Fibroblast of skin of right biceps (primary cell): Measurements from ENCODE around the gene DNTT.

ENCODE experiments used
- DNase-seq: peaks from one replicate; pipeline ENCODE4 v3.0.0-alpha.2; 2013

DNTT gene

DNA sequence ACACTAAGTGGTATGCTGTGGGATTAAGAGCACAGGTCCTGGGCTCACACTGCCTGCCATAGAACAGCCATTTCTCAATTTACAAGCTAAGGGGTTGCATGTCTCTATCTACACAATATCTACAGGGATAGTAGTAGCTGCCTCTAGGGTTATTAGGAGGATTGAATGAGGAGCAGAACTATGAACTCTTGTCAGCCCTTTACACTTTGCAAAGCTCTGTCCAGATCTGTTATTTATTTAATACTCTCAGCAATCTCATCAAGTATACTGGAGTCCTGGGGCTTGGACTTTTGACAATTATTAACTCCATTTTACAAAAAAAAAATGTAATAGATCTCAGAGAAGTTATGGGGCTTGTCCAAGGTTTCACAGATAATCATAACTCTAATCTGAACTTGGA, 47.8 kb downstream of the DNTT start:
- no peak for DNase-seq

DNA sequence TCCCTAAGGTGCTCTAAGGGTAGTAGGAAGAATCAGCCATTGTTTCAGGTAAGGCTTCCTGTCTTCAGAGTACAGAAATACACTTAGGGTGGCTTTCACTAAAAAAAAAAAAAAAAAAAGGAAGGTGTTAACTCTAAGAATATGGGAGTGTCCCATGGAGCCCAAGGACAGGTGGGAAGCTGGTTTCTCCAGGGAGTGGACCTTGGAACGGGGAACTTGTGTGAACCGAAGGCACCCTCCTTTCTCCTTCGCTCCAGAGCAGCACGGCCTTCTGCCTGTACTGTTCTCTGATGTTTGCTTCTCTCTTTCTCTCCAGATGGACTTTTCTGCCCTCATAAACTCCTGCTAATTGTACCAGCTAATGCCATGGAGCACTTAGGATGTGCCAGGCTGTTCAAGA, 48.3 kb downstream of the DNTT start:
- no peak for DNase-seq

- no peak for DNase-seq
Observed at GRCh38 chr10:96357038-96357620, 52.9 kb downstream of the DNTT start.

DNA sequence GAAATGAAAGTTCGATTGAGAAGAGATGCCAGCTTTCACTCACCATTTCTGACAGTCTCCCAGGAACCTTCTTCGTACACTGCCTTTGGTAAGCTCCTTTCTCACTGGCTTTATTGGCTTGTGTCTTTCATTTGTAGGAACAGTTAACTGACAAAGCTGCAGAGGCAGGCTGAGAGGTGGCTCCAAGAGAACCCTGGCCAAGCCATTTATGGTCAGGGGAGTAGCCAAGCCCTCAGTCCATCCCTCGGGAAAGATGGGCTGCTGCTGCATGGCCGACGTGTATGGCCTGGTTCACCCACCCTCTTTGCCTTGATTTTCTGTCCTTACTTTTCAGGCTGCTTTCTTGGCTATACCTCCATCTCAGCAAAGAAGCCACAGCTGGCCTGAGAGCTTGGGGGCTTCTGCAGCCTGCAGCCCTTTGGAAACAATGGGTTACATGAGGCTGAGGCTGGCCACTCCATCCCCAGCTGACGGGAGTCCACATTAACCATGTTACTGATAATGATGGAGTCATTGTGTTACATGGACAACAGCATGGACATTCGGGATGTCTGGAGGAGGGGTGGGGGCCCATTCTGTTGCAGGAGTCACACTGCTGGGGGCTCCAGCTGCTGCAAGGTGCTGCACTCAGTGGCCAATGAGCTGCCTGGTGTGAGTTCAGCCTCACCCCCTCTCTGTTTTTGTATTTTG, 54.8 kb downstream of the DNTT start, which contains the start of gene OPALIN:
Gene OPALIN, minus strand, starts transcription at position 152 of the 690 bp plus-strand sequence. Its CDS starts 106 bp downstream, at position 46.
- no peak for DNase-seq

DNA sequence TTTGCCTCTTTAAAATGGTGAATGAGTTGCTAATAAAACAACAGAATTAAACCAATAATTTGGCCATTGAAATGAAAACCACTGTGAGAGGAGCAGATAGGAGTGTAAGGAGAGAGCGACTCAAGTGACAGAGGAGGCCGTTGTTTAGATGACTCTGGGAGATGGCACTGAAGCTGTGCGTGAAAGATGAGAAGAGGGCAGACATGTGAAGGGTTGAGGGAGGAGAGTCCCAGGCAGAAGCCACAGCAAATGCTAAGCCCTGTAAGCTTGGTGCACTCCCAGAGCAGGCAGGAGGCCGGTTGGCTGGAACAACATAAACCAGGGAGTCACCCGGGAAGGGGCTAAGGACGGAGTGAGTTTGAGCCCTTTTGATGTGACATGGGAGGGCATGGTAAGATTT, 55.4 kb downstream of the DNTT start:
- DNase-seq: no peak

DNA sequence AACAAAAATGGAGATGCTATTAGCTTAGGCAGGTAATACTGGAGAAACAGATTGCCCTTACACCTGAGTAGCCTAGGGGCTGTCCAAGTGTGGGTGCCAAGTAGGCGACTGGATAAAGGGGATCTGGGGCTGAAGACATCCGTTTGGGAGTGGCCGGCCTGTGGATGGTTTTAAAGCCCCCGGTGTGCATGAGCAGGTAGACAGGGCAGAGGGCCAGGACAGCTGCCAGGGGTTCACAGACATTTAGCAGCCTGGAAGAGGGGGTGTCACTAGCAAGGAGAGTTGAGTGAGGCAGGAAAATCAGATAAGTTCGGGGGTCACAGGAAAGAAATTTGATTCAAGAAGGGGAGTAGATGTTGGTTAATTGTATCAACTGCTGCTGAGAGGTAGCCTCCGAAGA, 56.1 kb downstream of the DNTT start:
- no peak for DNase-seq

DNA sequence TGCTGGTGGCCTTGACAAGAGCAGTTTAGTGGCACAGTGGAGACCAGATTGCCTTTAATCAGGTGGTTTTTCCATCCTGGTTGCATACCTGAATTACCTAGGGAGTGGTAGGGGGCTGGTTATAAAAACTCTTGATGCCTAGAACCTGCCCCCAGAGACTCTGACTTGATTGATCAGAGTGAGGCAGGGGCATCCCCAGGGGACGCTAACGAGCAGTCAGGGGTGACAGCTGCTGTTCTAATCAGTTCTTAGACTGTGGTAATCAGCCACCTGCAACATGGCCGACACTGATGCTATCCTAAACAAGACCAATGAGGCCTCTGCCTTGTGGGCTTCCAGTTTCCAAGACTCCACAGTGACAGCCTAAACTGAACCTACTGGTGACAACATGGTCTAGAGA, 56.5 kb downstream of the DNTT start:
- DNase-seq: no peak

DNA sequence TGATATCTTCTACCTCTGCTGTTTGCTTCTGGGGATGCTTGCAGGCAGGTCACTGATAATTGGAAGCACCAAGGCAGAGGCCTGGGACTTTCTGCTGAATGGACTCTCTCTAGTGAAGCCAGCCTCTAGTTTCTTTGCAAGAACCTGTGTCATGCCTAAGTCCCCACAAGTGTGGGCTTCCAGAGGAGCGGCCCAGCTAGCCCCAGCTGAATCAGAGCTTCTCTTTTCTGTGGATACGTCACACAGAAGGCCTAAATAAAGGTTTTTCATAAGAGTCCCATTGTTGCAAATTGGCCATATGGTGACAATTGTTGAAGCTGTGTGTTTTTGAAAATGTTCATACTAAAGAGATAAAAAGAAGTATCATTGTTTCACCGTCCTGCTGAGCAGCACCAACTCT, 61.3 kb downstream of the DNTT start:
- DNase-seq: no peak

GRCh38 chr10:96366508-96366907, 62.3 kb downstream of the DNTT start:
- DNase-seq: peak; percentile 35

DNA sequence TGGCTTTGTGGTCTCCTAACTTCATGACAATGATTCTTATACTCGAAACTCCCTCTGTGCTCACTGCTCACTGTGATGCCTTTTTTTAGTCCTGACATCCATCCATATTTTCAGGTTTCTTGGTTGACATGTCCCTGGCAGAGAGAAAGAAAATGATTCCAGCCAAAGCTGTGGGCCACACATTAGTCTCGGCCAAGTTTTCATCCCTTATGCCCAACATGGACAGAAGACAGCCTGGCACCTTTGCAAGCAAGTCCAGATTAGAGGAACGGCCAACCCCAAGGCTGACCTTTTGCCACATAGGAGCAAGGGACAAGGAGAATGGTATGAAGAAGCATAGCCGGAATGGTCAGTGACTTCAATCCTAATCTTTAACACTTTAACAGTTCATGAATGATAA, 63.2 kb downstream of the DNTT start:
- no peak for DNase-seq

- no peak for DNase-seq
Observed at GRCh38 chr10:96368971-96369370, 64.7 kb downstream of the DNTT start.

GRCh38 chr10:96369890-96370583, 65.8 kb downstream of the DNTT start:
- no peak for DNase-seq

- peak; percentile 38 for DNase-seq
Observed at GRCh38 chr10:96370584-96371157, 66.4 kb downstream of the DNTT start.

DNA sequence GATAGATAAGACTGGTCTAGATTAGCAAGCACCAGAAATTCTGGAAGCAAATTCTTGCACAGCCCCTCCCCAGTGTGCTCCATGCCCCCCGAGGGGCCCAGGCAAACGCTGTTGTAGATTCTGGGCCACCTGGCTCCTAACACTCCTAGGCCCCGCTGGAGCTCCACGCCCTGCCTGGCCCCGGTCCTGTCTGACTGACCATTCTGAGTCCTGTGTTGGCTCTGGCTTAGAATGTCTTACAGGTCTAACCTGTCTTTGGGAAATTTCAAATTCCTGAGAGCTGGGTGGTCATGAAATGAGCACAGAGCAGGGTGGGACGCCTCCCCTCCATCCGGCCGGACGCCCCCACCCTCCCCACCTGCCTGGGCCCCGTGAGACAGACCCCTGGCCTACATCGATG, 67.1 kb downstream of the DNTT start:
- no peak for DNase-seq

DNA sequence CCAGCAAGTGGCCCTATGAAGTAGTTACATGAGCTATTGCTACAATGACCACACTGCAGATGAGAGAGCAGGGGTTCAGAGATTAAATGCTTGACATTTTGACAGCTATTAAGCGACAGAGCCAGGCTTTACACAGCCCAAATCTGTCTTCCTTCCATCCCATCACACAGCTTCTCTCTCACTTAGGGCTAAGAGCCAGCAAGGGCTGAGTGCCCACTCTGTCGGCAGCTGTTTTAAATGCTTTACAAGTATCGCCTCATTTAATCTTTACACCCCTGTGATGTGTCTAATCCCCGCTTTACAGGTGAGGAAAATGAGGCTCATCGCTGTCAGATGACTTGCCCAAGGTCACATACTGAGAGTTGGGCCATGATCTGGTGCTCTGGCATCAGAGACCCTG, 69.8 kb downstream of the DNTT start:
- no peak for DNase-seq

GRCh38 chr10:96374639-96374984, 70.4 kb downstream of the DNTT start:
- DNase-seq: no peak

DNA sequence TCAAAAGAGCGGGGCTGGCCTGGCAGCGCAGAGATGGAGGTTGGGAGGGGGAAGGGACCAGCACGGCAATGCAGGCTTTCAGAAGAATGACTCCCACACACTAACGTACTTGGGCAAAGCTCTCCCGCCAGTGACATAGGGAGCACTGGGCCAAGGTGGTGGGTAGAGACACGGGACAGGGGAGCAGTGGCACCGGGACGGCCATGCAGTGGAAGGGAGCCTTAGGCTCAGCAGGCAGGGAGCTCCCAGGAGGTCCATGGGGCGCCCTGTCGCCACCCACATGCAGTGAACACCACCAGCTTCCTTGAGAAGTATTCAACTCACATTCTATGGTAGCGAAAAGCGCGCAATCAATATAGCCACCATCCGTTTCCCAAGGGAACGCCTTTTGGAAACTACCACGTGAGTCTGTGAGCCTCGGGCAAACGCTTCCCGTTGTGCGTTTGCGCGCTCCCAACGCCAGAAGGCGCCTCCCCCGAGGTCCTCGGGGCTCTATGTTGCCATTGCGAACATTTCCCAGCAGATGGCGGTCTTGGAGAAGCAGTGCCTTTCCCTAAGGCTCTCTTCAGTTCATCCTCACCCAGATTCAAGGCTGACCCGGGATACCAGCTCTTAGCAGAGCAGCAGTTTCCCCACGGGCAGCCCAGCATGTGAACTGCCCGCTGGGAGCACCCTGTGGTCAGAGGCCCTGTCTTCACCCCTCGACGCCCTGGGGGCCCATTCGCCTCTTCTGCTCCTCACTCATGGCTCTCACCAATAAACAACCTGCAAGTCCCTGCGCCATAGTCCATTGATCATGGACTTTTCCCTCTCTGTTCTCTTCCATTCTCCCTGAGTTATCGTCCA, 71.0 kb downstream of the DNTT start:
- peak; percentile 85 for DNase-seq

- DNase-seq: no peak
Observed at GRCh38 chr10:96376483-96376882, 72.2 kb downstream of the DNTT start.

- peak; percentile 28 for DNase-seq
Observed at GRCh38 chr10:96377816-96378294, 73.6 kb downstream of the DNTT start.

- no peak for DNase-seq
Observed at GRCh38 chr10:96378741-96379140, 74.5 kb downstream of the DNTT start.

DNA sequence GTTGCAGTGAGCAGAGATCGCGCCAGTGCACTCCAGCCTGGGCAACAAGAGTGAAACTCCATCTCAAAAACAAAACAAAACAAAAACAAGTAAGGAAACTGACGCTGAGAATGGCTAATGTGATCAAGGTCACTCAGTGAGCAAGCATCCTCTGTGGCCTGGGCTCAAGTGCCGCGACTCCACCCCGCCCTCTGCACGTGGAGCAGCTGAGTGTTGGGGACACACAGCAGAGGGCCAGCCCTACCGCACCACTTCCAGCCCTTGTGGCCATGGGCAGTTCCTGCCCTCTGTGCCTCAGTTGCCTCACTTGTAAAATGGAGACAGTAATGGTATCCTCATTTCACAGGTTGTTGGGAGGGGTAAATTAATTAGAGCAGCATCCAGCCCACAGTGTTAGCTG, 75.5 kb downstream of the DNTT start:
- no peak for DNase-seq

DNA sequence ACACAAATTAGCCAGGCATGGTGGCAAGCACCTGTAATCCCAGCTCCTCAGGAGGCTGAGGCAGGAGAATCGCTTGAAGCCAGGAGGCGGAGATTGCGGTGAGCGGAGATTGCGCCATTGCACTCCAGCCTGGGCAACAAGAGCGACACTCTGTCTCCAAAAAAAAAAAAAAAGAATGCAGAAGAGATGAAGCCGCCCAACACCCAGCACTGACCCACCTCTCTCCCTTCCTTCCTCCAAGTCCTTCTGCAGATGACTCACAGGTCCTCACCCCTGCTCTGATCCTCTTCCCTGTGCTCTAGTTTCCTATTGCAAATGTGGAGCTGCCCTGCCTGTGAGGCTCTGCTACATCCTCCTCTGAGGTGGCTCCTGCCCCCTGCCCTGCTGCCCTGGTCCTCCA, 76.6 kb downstream of the DNTT start:
- peak; percentile 10 for DNase-seq

DNA sequence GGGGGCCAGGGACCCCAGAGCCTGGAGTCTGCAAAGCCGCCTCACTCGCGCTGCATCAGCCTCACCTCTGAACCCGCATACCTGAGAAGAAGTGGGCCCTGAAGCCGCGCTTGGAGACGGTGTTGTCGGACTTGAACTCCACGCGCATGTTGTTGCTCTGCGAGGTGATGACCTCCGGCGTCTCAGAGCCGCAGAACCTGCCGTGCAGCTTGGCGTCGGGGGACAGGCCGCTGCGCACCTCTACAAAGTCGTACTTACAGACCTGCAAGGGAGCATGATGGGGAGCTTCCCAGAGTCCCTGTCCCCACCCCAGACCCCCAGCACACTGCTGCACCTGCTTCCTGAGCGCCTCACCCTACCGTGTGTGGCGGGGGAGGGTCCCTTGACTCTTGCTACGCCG, 80.3 kb downstream of the DNTT start:
- no peak for DNase-seq
